ENCODE measurements around the gene DUS2. TPM values are rescaled to one million over a fixed set of nuclear protein-coding genes. Genes with fewer than 3 reads are reported as not detected.

Gene DUS2
- total and polyA plus RNA-seq, 2 experiments from 2014 or later: 21.3 to 29.7 TPM

DNA sequence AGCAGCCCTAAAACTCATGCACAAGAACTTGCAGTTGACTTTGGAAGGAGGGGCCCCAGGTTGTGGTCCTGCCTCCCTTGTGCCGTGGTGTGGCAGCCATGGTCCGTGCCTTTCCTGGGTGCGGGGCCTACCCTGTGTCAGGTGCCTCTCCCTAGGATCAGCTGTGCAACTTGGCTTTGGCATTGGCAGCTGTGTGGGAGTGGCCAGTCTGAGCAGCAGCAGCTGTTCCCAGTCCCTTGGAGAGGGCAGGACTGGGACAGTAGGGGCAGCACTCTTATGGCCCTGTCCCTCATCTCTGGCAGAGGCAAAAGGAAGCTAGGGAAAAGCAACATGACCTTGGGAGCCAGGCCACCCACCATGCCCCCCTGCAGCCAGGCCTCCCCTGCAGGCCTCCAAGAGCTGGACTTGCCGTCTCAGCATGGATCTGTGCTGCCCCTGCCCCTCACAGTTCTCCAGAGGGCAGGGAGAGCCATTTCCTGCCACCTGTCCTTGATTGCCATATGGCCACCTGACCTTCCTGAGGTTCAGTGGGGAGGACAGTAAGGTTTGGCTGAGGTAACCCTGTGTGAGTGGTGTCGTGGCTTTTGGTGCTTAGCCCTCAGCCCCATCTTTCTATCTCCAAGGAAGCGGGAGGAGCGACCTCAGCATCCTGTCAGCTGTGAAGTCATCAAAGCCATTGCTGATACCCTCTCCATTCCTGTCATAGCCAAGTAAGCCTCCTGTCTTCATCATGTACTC lies 46.6 kb downstream of the DUS2 start:
- no peak for DNase-seq (ENCODE audit: low read depth in 1 of 2, low spot score in 1 of 2)
- Histone ChIP-seq H3K4me1 (ENCODE audit: low read depth) (no peaks in the 10 kb centered on the region), H3K27ac (no peak overlapping the region), H3K9me3 (ENCODE audit: low read depth) (no peaks in the 10 kb centered on the region), H3K36me3 (peaks cover 10% of the 10 kb centered on the region), H3K27me3 (no peaks in the 10 kb centered on the region), H3K4me3 (no peak overlapping the region)
- no peak for TF ChIP-seq CTCF (IDR thresholded peaks at IDR 0.05; ENCODE audit: low read depth, low read length)

DNA sequence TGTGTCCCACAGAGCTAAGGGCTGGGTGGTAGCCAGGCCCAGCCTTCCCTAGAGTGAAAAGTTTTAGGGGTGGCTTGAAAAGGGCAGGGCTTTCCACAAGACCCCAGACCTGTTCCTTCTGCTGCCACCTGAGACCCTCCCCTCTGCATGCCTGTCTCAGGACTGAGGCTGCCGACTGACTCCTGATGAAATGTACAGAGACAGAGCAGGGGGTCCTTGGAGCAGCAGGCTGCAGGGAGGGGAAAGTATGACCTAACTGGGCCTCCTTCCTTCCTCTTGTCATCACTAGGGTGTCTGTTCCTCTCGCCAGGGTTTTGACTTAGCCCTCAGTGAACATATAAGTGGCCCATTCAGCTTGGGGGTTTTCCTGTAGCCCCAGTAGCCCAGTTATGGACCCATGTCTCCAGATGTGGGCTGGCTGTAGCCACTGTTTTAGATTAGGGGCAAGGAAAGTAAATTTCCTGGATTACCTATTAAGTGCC lies 47.2 kb downstream of the DUS2 start:
- Histone ChIP-seq H3K4me1 (ENCODE audit: low read depth) (no peaks in the 10 kb centered on the region), H3K36me3 (peaks cover 10% of the 10 kb centered on the region), H3K27me3 (no peaks in the 10 kb centered on the region), H3K27ac (no peak overlapping the region), H3K9me3 (ENCODE audit: low read depth) (no peaks in the 10 kb centered on the region), H3K4me3 (no peak overlapping the region)
- no peak for DNase-seq (ENCODE audit: low read depth in 1 of 2, low spot score in 1 of 2)
- TF ChIP-seq CTCF (IDR thresholded peaks at IDR 0.05; ENCODE audit: low read depth, low read length): no peak

DNA sequence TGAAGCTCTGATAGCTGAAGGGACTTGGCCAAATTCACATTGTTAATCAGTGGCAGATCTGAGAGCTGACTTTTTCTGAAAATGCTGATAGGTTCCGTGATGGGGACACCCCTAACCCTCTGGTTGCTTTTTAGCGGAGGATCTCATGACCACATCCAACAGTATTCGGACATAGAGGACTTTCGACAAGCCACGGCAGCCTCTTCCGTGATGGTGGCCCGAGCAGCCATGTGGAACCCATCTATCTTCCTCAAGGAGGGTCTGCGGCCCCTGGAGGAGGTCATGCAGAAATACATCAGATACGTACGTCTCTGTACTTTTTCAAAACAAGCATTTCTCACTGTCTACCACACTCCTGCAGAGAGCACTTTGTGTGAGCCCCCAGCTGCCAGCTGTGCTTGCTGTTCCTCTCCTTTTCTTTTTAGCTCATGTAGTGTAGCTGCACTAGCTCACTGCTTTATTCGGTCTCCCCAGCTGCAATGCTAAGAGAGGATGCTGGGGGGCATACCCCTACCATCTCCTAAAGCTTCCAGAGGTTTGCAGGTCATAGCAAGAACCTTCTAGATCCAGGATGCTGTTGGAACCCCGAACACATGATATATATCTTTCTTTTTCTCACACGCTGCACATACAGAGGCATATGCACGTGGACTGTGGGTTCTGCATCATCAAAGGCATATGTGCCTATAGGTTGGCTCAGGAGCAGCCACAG lies 47.9 kb downstream of the DUS2 start:
- no peaks in the 10 kb centered on the region for H3K27me3 ChIP-seq
- H3K9me3 ChIP-seq (ENCODE audit: low read depth): no peaks in the 10 kb centered on the region
- no peak overlapping the region for H3K4me3 ChIP-seq
- peaks cover 13% of the 10 kb centered on the region for H3K36me3 ChIP-seq
- TF ChIP-seq CTCF (IDR thresholded peaks at IDR 0.05; ENCODE audit: low read depth, low read length): no peak
- DNase-seq (ENCODE audit: low read depth in 1 of 2, low spot score in 1 of 2): no peak
- no peaks in the 10 kb centered on the region for H3K4me1 ChIP-seq (ENCODE audit: low read depth)
- H3K27ac ChIP-seq: no peak overlapping the region

- H3K4me1 ChIP-seq (ENCODE audit: low read depth): no peaks in the 10 kb centered on the region
- no peaks in the 10 kb centered on the region for H3K9me3 ChIP-seq (ENCODE audit: low read depth)
- DNase-seq (ENCODE audit: low read depth in 1 of 2, low spot score in 1 of 2): no peak
- no peak overlapping the region for H3K4me3 ChIP-seq
- TF ChIP-seq CTCF (IDR thresholded peaks at IDR 0.05; ENCODE audit: low read depth, low read length): no peak
- H3K27me3 ChIP-seq: no peaks in the 10 kb centered on the region
- no peak overlapping the region for H3K27ac ChIP-seq
- H3K36me3 ChIP-seq: peaks cover 13% of the 10 kb centered on the region
Observed at GRCh38 chr16:68071518-68071901, 48.4 kb downstream of the DUS2 start.

GRCh38 chr16:68072038-68072695 lies 49.1 kb downstream of the DUS2 start:
- no peak for TF ChIP-seq CTCF (IDR thresholded peaks at IDR 0.05; ENCODE audit: low read depth, low read length)
- Histone ChIP-seq H3K27me3 (no peaks in the 10 kb centered on the region), H3K4me3 (no peak overlapping the region), H3K36me3 (peaks cover 13% of the 10 kb centered on the region), H3K4me1 (ENCODE audit: low read depth) (no peaks in the 10 kb centered on the region), H3K9me3 (ENCODE audit: low read depth) (no peaks in the 10 kb centered on the region), H3K27ac (no peak overlapping the region)
- no peak for DNase-seq (ENCODE audit: low read depth in 1 of 2, low spot score in 1 of 2)
